PC-3 (cell line): ENCODE results near the gene HOXD1.

ENCODE experiments used
- EZH2 ChIP-seq: fragments of 300-600 bp; sonication (generic); IDR thresholded peaks from one replicate; pipeline ENCODE4 v1.6.1; 2017; ENCODE audit warnings: antibody characterized with exemption, mild to moderate bottlenecking, low read length; ENCODE audit not compliant: unreplicated experiment
- TF ChIP-seq, protein P1 (sequence below): fragments of 300-600 bp; sonication (generic); conservative IDR thresholded peaks from 2 replicates; pipeline ENCODE4 v1.5.1; 2017; ENCODE audit warnings: antibody characterized with exemption, low read depth, mild to moderate bottlenecking, low read length

DNA sequence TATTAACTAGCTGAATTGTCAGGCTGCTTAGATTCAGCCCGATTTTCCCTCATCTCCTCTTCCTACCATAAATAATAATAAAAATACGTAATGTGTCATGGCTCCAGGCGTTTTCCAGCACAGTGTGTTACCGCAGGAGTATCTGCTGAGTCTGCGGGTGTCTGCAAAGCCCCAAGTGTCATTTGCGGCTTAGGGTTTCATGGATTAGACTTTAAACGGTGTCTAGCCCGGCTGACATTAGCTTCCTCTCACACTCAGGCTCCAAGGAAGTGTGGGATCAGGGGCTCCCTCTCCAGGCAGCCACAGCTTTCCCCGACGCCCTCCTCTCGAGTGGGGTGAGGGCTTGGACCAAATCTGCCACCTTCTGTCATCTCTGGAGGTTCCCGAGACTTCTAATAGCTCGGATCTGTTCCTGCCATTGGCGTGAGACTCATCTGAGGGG is 14.1 kb upstream of the HOXD1 start:
- TF ChIP-seq, protein P1, sequence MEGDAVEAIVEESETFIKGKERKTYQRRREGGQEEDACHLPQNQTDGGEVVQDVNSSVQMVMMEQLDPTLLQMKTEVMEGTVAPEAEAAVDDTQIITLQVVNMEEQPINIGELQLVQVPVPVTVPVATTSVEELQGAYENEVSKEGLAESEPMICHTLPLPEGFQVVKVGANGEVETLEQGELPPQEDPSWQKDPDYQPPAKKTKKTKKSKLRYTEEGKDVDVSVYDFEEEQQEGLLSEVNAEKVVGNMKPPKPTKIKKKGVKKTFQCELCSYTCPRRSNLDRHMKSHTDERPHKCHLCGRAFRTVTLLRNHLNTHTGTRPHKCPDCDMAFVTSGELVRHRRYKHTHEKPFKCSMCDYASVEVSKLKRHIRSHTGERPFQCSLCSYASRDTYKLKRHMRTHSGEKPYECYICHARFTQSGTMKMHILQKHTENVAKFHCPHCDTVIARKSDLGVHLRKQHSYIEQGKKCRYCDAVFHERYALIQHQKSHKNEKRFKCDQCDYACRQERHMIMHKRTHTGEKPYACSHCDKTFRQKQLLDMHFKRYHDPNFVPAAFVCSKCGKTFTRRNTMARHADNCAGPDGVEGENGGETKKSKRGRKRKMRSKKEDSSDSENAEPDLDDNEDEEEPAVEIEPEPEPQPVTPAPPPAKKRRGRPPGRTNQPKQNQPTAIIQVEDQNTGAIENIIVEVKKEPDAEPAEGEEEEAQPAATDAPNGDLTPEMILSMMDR, result no peak
- TF ChIP-seq EZH2, result no peak
